Dermis blood vessel endothelial cell (primary cell): ENCODE results near the gene NDST1. TPM values are rescaled to one million over a fixed set of nuclear protein-coding genes. Genes with fewer than 3 reads are reported as not detected.

ENCODE experiments used
- DNase-seq: peaks from one replicate; pipeline ENCODE4 v3.0.0; 2010
- total RNA-seq: library from RNA; depleted of rRNA; stranded (reverse); fragments of >200 nt; gene quantifications from 2 replicates; pipeline ENCODE4 v1.2.3, GENCODE V29; 2014

Gene NDST1
- total RNA-seq, 1 donor from 2014 or later: 68.1 TPM

- no peak for DNase-seq
Measured at GRCh38 chr5:150489360-150490295, 18.3 kb upstream of the NDST1 start.

GRCh38 chr5:150490296-150490669 lies 17.6 kb upstream of the NDST1 start:
- no peak for DNase-seq

- DNase-seq: no peak
Measured at GRCh38 chr5:150490754-150491153, 17.2 kb upstream of the NDST1 start.

- no peak for DNase-seq
Measured at GRCh38 chr5:150491876-150492275, 16.1 kb upstream of the NDST1 start.

GRCh38 chr5:150492621-150493020 lies 15.3 kb upstream of the NDST1 start:
- peak; percentile 48 for DNase-seq

GRCh38 chr5:150496098-150496497 lies 11.8 kb upstream of the NDST1 start:
- no peak for DNase-seq

- peak; percentile 42 for DNase-seq
Measured at GRCh38 chr5:150496534-150496933, 11.4 kb upstream of the NDST1 start.

- DNase-seq: peak; percentile 92
Measured at GRCh38 chr5:150497274-150497988, 10.5 kb upstream of the NDST1 start.

- DNase-seq: no peak
Measured at GRCh38 chr5:150497989-150498317, 10.0 kb upstream of the NDST1 start.

- DNase-seq: no peak
Measured at GRCh38 chr5:150498501-150498900, 9.4 kb upstream of the NDST1 start.

GRCh38 chr5:150498971-150499370 lies 9.0 kb upstream of the NDST1 start:
- DNase-seq: no peak

- DNase-seq: no peak
Measured at GRCh38 chr5:150499437-150499956, 8.4 kb upstream of the NDST1 start.

- DNase-seq: no peak
Measured at GRCh38 chr5:150500328-150500841, 7.5 kb upstream of the NDST1 start.

GRCh38 chr5:150500905-150501304 lies 7.0 kb upstream of the NDST1 start:
- no peak for DNase-seq

GRCh38 chr5:150502106-150502505 lies 5.8 kb upstream of the NDST1 start:
- DNase-seq: no peak

GRCh38 chr5:150502847-150503246 lies 5.1 kb upstream of the NDST1 start:
- DNase-seq: no peak

- DNase-seq: no peak
Measured at GRCh38 chr5:150503386-150503785, 4.5 kb upstream of the NDST1 start.

GRCh38 chr5:150503977-150504620 lies 3.8 kb upstream of the NDST1 start:
- DNase-seq: peak; percentile 43

- DNase-seq: no peak
Measured at GRCh38 chr5:150505041-150505511, 2.9 kb upstream of the NDST1 start.

GRCh38 chr5:150505816-150506215 lies 2.1 kb upstream of the NDST1 start:
- DNase-seq: no peak

- DNase-seq: no peak
Measured at GRCh38 chr5:150506571-150507473, 1.1 kb upstream of the NDST1 start.

GRCh38 chr5:150508277-150508640 lies 328 bp downstream of the NDST1 start:
- no peak for DNase-seq
